Colonic mucosa (tissue), 4 donors: ENCODE results near the gene GP2. TPM values are rescaled to one million over a fixed set of nuclear protein-coding genes. Genes with fewer than 3 reads are reported as not detected.
"Not testable (repeated sequence)": the region's sequence is repeated elsewhere in the genome, so short reads cannot be mapped to it uniquely, and the experiment has no call there.

Experiments used
- DNase-seq: peaks from one replicate; pipeline ENCODE4 v3.0.0-alpha.2; 2020
- H3K27ac ChIP-seq: fragments of 200-600 bp; one replicate; pipeline ENCODE4 v1.8.0; 2021
- H3K27me3 ChIP-seq: fragments of 200-600 bp; one replicate; pipeline ENCODE4 v1.8.0; 2021
- H3K36me3 ChIP-seq: fragments of 200-600 bp; one replicate; pipeline ENCODE4 v1.8.0; 2021
- H3K4me1 ChIP-seq: fragments of 200-600 bp; one replicate; pipeline ENCODE4 v1.8.0; 2021; ENCODE audit warnings: mild to moderate bottlenecking
- H3K4me3 ChIP-seq: fragments of 200-600 bp; one replicate; pipeline ENCODE4 v1.8.0; 2021
- H3K9ac ChIP-seq, 2 donors: one replicate each; pipeline ENCODE4 v1.7.0; 2013; ENCODE audit warnings: control low read depth in 2 of 2, low read depth in 2 of 2, low read length in 2 of 2
- H3K9me3 ChIP-seq: fragments of 200-600 bp; one replicate; pipeline ENCODE4 v1.8.0; 2021
- intact Hi-C: fragments of 100-400 bp; cut with DNase I; formaldehyde crosslinking; loops from one replicate; pipeline ENCODE4 v1.14.1; 2022
- total RNA-seq, 2 donors: library from RNA; stranded (reverse); fragmentation: NEBNext Ultra II Directional in 1 of 2; extraction: Animal tissue kit (Norgen Biotek cat#: 25700) in 1 of 2; gene quantifications; one replicate each; pipeline ENCODE4 v1.2.1, GENCODE V29; 2021
- TF ChIP-seq, protein P1 (sequence below): fragments of 200-600 bp; IDR thresholded peaks from one replicate; pipeline ENCODE4 v1.8.0; 2022; ENCODE audit warnings: antibody characterized with exemption, mild to moderate bottlenecking
- donor health status: healthy.
- donor health status: DM: no; HTN: no; CAD: no.
- donor health status: DM: no; HTN: no; CAD: no.

Gene GP2
- total RNA-seq, 2 donors from 2014 or later, result 5.3 to 31.1 TPM

DNA sequence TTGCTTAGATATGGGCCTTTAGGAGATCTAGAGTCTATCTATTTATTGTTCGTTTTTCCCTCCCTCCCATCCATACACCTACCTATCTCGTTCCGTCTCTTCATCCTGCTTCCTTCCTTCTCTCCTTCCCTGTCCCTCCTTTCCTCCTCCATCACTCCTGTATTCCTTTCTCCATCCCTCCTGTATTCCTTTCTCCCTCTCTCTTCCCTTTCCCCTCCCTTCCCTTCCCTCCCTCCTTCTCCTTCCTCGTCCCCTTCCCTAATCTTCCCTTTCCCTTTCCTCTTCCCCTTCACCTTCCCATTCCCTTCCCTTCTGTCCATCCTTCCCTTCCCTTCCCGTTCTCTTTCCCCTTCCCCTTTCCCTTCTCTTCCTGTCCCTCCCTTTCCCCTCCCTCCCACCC is 10.6 kb downstream of the GP2 start:
- no peak overlapping the region for H3K27ac ChIP-seq
- H3K4me1 ChIP-seq, result no peaks in the 10 kb centered on the region
- intact Hi-C loops, result no loop called here
- no peak overlapping the region for H3K9ac ChIP-seq
- H3K36me3 ChIP-seq, result no peaks in the 10 kb centered on the region
- no peak for DNase-seq
- no peak overlapping the region for H3K4me3 ChIP-seq
- TF ChIP-seq, protein P1, sequence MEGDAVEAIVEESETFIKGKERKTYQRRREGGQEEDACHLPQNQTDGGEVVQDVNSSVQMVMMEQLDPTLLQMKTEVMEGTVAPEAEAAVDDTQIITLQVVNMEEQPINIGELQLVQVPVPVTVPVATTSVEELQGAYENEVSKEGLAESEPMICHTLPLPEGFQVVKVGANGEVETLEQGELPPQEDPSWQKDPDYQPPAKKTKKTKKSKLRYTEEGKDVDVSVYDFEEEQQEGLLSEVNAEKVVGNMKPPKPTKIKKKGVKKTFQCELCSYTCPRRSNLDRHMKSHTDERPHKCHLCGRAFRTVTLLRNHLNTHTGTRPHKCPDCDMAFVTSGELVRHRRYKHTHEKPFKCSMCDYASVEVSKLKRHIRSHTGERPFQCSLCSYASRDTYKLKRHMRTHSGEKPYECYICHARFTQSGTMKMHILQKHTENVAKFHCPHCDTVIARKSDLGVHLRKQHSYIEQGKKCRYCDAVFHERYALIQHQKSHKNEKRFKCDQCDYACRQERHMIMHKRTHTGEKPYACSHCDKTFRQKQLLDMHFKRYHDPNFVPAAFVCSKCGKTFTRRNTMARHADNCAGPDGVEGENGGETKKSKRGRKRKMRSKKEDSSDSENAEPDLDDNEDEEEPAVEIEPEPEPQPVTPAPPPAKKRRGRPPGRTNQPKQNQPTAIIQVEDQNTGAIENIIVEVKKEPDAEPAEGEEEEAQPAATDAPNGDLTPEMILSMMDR, result no peak
- no peaks in the 10 kb centered on the region for H3K9me3 ChIP-seq
- no peaks in the 10 kb centered on the region for H3K27me3 ChIP-seq

DNA sequence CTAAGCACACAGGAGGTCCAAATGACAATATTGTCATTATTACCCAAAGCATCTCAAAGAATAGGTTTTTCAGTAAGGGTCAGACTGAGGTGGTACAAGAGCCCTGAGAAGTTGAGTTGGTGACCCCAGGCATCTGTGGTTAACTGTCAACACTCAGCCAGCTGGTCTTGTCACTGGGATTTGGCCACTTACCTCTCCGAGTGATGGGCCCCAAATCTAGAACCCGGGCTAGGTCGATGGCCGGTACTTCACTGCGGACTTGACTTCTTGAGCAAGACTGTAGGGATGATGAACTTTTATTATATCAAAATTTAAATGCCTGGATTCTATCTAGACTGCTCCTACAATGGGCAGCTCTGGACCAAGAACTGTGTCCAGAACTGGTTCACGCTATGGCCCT is 11.5 kb downstream of the GP2 start:
- intact Hi-C loops, result no loop called here
- Histone ChIP-seq H3K9ac (no peak overlapping the region), H3K27me3 (no peaks in the 10 kb centered on the region), H3K36me3 (no peaks in the 10 kb centered on the region), H3K4me3 (no peak overlapping the region), H3K9me3 (no peaks in the 10 kb centered on the region), H3K4me1 (no peaks in the 10 kb centered on the region), H3K27ac (no peak overlapping the region)
- TF ChIP-seq, protein P1, result no peak
- no peak for DNase-seq

DNA sequence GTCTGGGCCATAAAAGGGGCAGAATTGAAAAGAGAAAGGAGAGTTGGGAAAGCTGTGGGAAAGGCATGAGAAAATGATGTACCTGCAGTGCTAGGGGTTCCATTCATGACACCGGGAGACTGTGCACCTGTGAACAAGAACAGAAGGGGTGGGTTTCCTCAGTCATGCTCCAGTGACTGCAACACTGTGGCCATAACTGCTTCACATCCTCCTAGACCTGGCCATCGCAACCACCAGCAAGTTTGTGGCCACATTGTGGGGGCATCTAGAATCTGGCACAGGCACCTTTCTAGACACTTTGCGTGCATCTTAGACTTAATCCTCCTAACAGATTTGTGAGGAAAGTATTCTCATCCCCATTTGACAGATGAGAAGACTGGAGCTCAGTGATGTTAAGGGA is 12.7 kb downstream of the GP2 start:
- DNase-seq, result no peak
- intact Hi-C loops, result no loop called here
- H3K4me3 ChIP-seq, result no peak overlapping the region
- H3K36me3 ChIP-seq, result no peaks in the 10 kb centered on the region
- H3K27ac ChIP-seq, result no peak overlapping the region
- H3K4me1 ChIP-seq, result no peaks in the 10 kb centered on the region
- TF ChIP-seq, protein P1, result no peak
- H3K9me3 ChIP-seq, result no peaks in the 10 kb centered on the region
- H3K9ac ChIP-seq, result no peak overlapping the region
- no peaks in the 10 kb centered on the region for H3K27me3 ChIP-seq

DNA sequence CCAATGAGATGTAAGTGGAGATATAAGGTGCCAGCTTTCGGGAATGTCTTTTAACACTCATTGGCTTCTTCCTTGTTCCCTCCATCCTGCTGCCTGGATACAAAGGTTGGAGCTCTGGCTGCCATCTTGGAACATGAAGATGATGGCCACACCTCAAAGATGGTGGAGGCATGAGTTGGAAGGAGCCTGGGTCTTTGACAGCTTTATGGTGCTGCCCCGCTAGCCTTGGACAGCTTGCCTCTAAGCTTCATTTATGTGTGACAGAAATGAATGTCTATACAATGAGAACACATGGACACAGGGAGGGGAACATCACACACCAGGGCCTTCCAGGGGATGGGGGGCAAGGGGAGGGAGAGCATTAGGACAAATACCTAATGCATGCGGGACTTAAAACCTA is 13.6 kb downstream of the GP2 start:
- Histone ChIP-seq H3K4me1 (no peaks in the 10 kb centered on the region), H3K27me3 (no peaks in the 10 kb centered on the region), H3K36me3 (no peaks in the 10 kb centered on the region), H3K4me3 (no peak overlapping the region), H3K27ac (no peak overlapping the region), H3K9me3 (no peaks in the 10 kb centered on the region), H3K9ac (no peak overlapping the region)
- TF ChIP-seq, protein P1, result no peak
- DNase-seq, result no peak
- intact Hi-C loops, result no loop called here

DNA sequence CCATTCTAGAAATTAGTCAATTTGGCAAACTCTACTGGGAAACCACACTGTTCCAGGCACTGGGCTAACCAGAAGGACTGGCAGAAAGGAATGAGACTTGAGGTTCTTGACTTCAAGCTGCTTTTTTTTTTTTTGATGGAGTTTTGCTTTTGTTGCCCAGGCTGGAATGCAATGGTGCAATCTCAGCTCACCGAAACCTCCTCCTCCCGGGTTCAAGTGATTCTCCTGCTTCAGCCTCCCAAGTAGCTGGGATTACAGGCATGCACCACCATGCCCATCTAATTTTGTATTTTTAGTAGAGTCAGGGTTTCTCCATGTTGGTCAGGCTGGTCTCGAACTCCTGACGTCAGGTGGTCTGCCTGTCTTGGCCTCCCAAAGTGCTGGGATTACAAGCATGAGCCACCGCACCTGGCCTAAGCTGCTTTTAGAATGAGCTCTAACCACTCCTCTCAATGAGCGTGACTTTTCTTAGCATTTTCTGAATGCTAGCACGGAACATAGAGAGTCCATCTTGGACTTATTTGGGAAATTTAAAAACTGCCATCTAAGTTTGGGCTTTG is 14.7 kb downstream of the GP2 start:
- H3K4me1 ChIP-seq, DNase-seq, H3K36me3 ChIP-seq, H3K27ac ChIP-seq, H3K9ac ChIP-seq, H3K27me3 ChIP-seq, intact Hi-C loops, H3K4me3 ChIP-seq, H3K9me3 ChIP-seq: not testable (repeated sequence)

DNA sequence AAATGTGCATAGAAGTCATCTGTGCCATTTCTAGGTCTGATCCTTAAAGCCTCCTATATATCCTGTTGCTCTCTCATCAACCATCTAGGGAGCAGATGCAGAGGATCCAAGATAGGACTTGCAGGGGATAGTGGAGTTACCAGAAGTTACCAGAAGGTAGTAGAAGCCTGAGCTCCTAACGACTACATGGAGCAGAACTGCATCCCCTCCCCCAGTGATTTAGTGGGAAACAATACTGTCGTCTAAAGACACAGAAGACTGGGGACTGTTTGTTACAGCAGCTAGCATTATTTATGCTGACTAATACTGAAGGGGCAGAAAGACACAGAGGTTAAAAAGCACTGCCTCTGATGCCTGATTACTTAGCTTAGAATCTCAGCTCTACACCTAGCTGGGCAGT is 15.8 kb downstream of the GP2 start:
- H3K27ac ChIP-seq, result no peak overlapping the region

More for the DNA sequence above, 15.8 kb downstream of the GP2 start:
- Histone ChIP-seq H3K9ac (no peak overlapping the region), H3K4me3 (no peak overlapping the region), H3K4me1 (no peaks in the 10 kb centered on the region), H3K9me3 (no peaks in the 10 kb centered on the region), H3K27me3 (no peaks in the 10 kb centered on the region), H3K36me3 (no peaks in the 10 kb centered on the region)
- intact Hi-C loops, result no loop called here
- no peak for DNase-seq
- TF ChIP-seq, protein P1, result no peak
